ENCODE results near the gene KRTAP10-7.
"Not testable (repeated sequence)": the region's sequence is repeated elsewhere in the genome, so short reads cannot be mapped to it uniquely, and the experiment has no call there.

DNA sequence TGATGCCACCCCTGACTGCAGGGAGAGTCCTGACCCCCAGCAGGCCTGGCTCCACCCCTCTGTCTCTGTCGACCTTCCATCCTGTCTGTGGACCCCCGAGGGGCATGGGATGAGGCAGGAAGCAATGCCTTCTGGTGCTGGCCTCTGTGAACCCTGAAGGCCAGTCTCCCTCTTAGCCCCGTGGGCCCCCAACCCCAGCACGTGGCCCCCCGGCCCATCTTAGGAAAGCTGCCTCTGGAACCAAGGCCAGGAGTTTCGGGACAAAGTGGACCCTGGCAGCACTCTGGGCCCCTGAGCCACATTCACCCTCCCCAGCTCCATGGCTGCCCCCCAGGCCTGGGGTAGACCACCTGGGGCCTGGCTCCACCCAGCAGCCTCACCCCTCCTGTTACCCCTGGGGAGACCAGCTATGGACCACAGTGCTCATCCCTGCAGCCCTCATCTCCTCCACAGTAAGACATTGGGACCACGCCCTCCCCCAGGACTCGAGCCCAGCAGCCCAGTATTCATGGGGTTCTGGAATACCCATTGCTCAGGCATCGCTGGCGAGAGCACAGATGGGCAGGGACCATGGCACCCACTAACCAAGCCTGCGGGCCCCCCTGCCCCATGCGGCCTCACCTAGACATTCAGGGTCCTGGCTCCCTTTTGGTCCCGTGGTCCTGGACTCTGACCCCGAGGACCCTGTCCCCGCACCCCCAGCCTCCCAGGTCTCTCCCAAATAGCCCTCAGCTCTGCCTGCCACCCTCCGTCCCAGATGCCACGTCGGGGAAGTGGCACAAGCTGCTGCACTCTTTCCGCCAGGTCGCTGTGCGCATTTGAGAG is 38.3 kb downstream of the KRTAP10-7 start:
- TF ChIP-seq, protein P1, sequence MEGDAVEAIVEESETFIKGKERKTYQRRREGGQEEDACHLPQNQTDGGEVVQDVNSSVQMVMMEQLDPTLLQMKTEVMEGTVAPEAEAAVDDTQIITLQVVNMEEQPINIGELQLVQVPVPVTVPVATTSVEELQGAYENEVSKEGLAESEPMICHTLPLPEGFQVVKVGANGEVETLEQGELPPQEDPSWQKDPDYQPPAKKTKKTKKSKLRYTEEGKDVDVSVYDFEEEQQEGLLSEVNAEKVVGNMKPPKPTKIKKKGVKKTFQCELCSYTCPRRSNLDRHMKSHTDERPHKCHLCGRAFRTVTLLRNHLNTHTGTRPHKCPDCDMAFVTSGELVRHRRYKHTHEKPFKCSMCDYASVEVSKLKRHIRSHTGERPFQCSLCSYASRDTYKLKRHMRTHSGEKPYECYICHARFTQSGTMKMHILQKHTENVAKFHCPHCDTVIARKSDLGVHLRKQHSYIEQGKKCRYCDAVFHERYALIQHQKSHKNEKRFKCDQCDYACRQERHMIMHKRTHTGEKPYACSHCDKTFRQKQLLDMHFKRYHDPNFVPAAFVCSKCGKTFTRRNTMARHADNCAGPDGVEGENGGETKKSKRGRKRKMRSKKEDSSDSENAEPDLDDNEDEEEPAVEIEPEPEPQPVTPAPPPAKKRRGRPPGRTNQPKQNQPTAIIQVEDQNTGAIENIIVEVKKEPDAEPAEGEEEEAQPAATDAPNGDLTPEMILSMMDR (conservative IDR thresholded peaks at IDR 0.05; ENCODE audit: low read length) = not testable (repeated sequence)
- TF ChIP-seq EZH2phosphoT487 (IDR thresholded peaks at IDR 0.05; ENCODE audit: borderline replicate concordance, low read depth, low read length) = not testable (repeated sequence)
